HG03439 (cell line): Measurements from ENCODE around the gene KCNIP1.
"Not testable (repeated sequence)": the region's sequence is repeated elsewhere in the genome, so short reads cannot be mapped to it uniquely, and the experiment has no call there.

Experiments used
- ATAC-seq: cut with Tn5 transposase; IDR thresholded peaks from one replicate; pipeline ENCODE4 v1.9.1; 2021; ENCODE audit warnings: mild to moderate bottlenecking, moderate library complexity; ENCODE audit not compliant: unreplicated experiment

The KCNIP1 gene

GRCh38 chr5:170745481-170746071 lies 241.8 kb downstream of the KCNIP1 start:
- no peak for ATAC-seq

GRCh38 chr5:170746075-170746960 lies 242.5 kb downstream of the KCNIP1 start:
- ATAC-seq = no peak

- ATAC-seq = no peak
Measured at GRCh38 chr5:170746961-170747340, 243.1 kb downstream of the KCNIP1 start.

- ATAC-seq = no peak
Measured at GRCh38 chr5:170747357-170747756, 243.5 kb downstream of the KCNIP1 start.

- no peak for ATAC-seq
Measured at GRCh38 chr5:170747851-170748250, 244.0 kb downstream of the KCNIP1 start.

- no peak for ATAC-seq
Measured at GRCh38 chr5:170748951-170749471, 245.2 kb downstream of the KCNIP1 start.

GRCh38 chr5:170749911-170750431 lies 246.2 kb downstream of the KCNIP1 start:
- no peak for ATAC-seq

GRCh38 chr5:170750791-170751190 lies 247.0 kb downstream of the KCNIP1 start:
- no peak for ATAC-seq

DNA sequence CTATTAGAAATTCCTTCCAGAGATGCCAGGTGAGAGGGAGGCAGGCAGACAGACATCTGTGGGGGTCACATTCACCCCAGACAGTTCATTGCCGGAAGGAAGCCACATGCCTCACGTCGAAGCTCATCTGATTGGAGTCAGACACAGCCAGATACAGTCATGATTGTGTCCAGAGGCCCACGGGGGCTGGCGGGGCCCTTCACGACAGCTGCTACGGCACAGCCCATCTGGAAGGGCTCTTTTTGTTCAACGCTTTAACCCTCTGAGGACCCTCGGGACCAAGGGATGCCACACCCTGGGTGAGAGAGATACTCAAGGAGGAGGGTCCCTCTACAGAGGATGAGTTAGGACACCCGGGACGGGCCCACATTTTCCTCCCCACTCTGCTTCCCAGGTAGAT lies 247.8 kb downstream of the KCNIP1 start:
- no peak for ATAC-seq

- ATAC-seq = no peak
Measured at GRCh38 chr5:170752257-170753215, 248.7 kb downstream of the KCNIP1 start.

- no peak for ATAC-seq
Measured at GRCh38 chr5:170753311-170753710, 249.5 kb downstream of the KCNIP1 start.

- not testable (repeated sequence) for ATAC-seq
Measured at GRCh38 chr5:170754508-170754907, 250.7 kb downstream of the KCNIP1 start.

GRCh38 chr5:170755679-170756456 lies 252.0 kb downstream of the KCNIP1 start:
- no peak for ATAC-seq

DNA sequence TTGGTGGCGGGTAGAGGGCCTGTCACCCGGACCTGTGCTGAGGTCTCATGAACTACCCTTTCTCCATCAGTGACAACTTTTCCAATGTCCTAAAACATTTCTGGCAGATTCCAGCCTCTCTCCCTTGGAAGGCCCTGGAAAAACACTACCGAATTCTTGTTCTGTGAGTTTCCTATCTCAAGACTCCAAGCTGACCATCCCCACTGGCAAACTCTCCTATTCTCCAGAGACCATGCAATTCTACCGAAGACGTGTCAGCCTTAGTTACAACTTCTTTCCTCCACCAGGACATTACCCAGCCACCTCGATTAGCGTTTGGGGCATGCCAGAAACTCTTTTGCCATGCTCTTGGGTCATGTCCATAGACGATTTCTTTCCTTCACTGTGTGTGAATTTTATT lies 252.9 kb downstream of the KCNIP1 start:
- no peak for ATAC-seq

DNA sequence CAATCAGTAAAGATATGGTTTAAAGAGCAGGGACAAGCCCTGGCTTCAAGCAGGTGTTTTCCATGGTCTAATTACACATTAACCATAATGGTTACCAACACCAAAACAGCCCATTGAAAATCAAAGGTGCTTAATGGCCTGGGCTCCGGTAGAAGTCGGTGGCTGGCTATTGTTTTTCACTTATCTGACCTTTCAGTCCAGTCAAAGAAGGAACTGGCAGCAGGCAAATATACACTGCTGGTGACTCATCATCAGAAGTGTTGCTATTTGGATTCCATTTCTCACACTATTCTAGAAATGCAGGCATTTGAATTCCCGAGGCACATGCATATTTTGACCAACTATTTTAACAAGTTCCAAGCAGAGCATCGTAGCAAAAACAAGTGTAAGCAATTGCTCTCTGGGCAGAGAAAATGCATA lies 253.4 kb downstream of the KCNIP1 start:
- ATAC-seq = peak; percentile 64

- ATAC-seq = no peak
Measured at GRCh38 chr5:170757669-170758068, 253.8 kb downstream of the KCNIP1 start.

DNA sequence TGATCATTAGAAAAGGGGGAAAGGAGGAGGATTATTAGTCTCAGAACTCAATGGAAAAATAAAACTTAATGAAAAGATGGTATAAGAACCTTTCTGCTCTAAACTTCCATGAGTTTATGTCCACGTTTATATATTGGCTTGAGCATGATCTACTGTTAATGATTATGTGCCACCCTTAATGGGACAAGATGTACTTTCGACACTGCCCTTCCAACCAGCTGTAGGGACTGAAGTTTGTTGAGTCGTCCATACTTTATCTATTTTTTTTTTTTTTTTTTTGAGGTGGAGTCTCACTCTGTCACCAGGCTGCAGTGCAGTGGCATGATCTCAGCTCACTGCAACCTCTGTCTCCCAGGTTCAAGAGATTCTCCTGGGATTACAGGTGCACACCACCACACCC lies 254.7 kb downstream of the KCNIP1 start:
- ATAC-seq = no peak

GRCh38 chr5:170760113-170760512 lies 256.3 kb downstream of the KCNIP1 start:
- ATAC-seq = no peak

DNA sequence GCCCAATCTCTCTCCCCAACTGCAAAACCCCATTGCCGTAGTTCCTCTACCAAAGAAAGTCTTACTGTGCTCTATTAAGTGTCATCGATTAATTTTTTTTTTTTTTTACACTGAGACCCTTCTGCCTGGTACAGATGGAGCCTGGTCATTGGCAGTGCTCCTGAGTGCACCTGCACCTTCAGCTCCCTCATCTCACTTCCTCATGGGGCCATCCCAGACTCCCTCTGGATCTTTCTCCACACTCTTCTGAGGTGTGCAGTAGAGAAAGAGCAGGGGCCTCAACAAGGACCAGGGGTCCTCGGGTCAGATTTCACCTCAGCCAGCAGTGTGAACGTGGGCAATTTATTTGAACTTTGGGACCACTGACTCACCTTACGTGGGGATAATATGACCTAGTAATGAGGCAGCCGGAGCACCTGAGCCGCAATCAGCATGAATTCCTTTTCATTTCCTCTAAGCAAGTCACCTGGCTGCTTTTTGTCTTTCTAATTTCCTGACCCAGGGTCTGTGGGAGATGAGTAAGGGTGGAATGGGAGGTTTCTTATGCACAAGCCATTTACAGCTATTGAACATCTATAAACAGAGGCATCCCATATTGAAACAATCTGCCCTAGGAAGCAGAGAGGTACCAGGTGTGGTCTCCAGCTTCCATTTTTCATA lies 257.4 kb downstream of the KCNIP1 start:
- ATAC-seq = no peak

- ATAC-seq = no peak
Measured at GRCh38 chr5:170761708-170762066, 257.9 kb downstream of the KCNIP1 start.
